Upper lobe of left lung (tissue), 6 donors: ENCODE measurements around the gene NFAT5. TPM values are rescaled to one million over a fixed set of nuclear protein-coding genes. Genes with fewer than 3 reads are reported as not detected.

Experiments used
- ATAC-seq, 2 donors: fragments of 200-7000 bp; cut with Tn5 transposase; one replicate each; pipeline ENCODE4 v1.9.1; 2022; ENCODE audit warnings: mild to moderate bottlenecking in 2 of 2, moderate library complexity in 2 of 2; ENCODE audit not compliant: low FRiP score in 2 of 2
- DNase-seq, 2 donors: peaks; one replicate each; pipeline ENCODE4 v3.0.0-alpha.2; 2019 to 2020
- H3K27ac ChIP-seq, 4 donors: fragments of 200-600 bp; sonication (generic); one replicate each; pipeline ENCODE4 v1.5.1; 2016 to 2019
- H3K27me3 ChIP-seq, 4 donors: fragments of 200-600 bp; sonication (generic); one replicate each; pipeline ENCODE4 v1.5.1; 2017 to 2019
- H3K36me3 ChIP-seq, 4 donors: fragments of 200-600 bp; sonication (generic); one replicate each; pipeline ENCODE4 v1.5.1; 2016 to 2019
- H3K4me1 ChIP-seq, 4 donors: fragments of 200-600 bp; sonication (generic); one replicate each; pipeline ENCODE4 v1.5.1; 2018 to 2019
- H3K4me3 ChIP-seq, 4 donors: fragments of 200-600 bp; sonication (generic); one replicate each; pipeline ENCODE4 v1.5.1; 2017 to 2019; ENCODE audit warnings: mild to moderate bottlenecking in 2 of 4, moderate library complexity in 1 of 4
- H3K9me3 ChIP-seq, 4 donors: fragments of 200-600 bp; sonication (generic); one replicate each; pipeline ENCODE4 v1.5.1; 2018 to 2019
- EP300 ChIP-seq, 4 donors: sonication (generic); formaldehyde crosslinking; IDR thresholded peaks; one replicate each; pipeline ENCODE4 v1.5.1; 2017; ENCODE audit warnings: antibody characterized with exemption in 4 of 4, control low read depth in 2 of 4
- POLR2A ChIP-seq, 4 donors: fragments of 450-650 bp; IDR thresholded peaks; one replicate each; pipeline ENCODE4 v1.5.1; 2016 to 2017; ENCODE audit warnings: antibody characterized with exemption in 4 of 4, mild to moderate bottlenecking in 2 of 4
- POLR2AphosphoS5 ChIP-seq, 2 donors: sonication (generic); formaldehyde crosslinking; IDR thresholded peaks; one replicate each; pipeline ENCODE4 v1.5.1; 2017; ENCODE audit warnings: antibody characterized with exemption in 2 of 2
- WGBS, 2 donors: methylation state at CpG; one replicate each; pipeline ENCODE4 v1.1.5; 2017 to 2018; 5-methylcytosine and 5-hydroxymethylcytosine counted together
- total RNA-seq, 6 donors: library from RNA; depleted of rRNA in 4 of 6; stranded (reverse); fragments of >200 nt in 4 of 6; gene quantifications; one replicate each; pipeline versions ENCODE4 v1.1.0 to v1.2.1, GENCODE V29; 2016 to 2021
- TF ChIP-seq, protein P1 (sequence below), 6 experiments: fragments of 450-650 bp in 4 of 6; fragments of 200-600 bp in 2 of 6; sonication (generic) in 2 of 6; IDR thresholded peaks; one replicate each; pipeline ENCODE4 v1.5.1; 2016 to 2019; ENCODE audit warnings: antibody characterized with exemption in 6 of 6
- donor health status: DM: no; HTN: no; CAD: no; lungs with moderate emphysema.
- donor health status: DM: no; HTN: yes; CAD: no; lungs with severe emphysema.

The NFAT5 gene
- total RNA-seq, 6 donors from 2014 or later = 36.0 to 80.7 (median 50.4) TPM

GRCh38 chr16:69647020-69647419, 81.3 kb downstream of the NFAT5 start:
- no peak for DNase-seq
- peaks cover 4 to 36% (median 17%) of the 10 kb centered on the region in 4 donors for H3K36me3 ChIP-seq
- WGBS, 2 donors = 96 to 98% methylated on average over 5 of the region's 5 CpGs
- peaks cover 0 to 5% (median 2%) of the 10 kb centered on the region in 4 donors for H3K4me1 ChIP-seq
- no peak overlapping the region for H3K4me3 ChIP-seq
- TF ChIP-seq POLR2A (IDR thresholded peaks at IDR 0.05) (no peak), POLR2AphosphoS5 (IDR thresholded peaks at IDR 0.05) (no peak), EP300 (IDR thresholded peaks at IDR 0.05) (no peak)
- TF ChIP-seq, protein P1, sequence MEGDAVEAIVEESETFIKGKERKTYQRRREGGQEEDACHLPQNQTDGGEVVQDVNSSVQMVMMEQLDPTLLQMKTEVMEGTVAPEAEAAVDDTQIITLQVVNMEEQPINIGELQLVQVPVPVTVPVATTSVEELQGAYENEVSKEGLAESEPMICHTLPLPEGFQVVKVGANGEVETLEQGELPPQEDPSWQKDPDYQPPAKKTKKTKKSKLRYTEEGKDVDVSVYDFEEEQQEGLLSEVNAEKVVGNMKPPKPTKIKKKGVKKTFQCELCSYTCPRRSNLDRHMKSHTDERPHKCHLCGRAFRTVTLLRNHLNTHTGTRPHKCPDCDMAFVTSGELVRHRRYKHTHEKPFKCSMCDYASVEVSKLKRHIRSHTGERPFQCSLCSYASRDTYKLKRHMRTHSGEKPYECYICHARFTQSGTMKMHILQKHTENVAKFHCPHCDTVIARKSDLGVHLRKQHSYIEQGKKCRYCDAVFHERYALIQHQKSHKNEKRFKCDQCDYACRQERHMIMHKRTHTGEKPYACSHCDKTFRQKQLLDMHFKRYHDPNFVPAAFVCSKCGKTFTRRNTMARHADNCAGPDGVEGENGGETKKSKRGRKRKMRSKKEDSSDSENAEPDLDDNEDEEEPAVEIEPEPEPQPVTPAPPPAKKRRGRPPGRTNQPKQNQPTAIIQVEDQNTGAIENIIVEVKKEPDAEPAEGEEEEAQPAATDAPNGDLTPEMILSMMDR (IDR thresholded peaks at IDR 0.05) = no peak
- no peaks in the 10 kb centered on the region for H3K9me3 ChIP-seq
- no peaks in the 10 kb centered on the region for H3K27me3 ChIP-seq
- no peak overlapping the region for H3K27ac ChIP-seq
- no peak for ATAC-seq

GRCh38 chr16:69651217-69651616, 85.5 kb downstream of the NFAT5 start:
- no peak overlapping the region for H3K4me3 ChIP-seq
- H3K36me3 ChIP-seq = peaks cover 18 to 74% (median 31%) of the 10 kb centered on the region in 4 donors
- DNase-seq (no peak), ATAC-seq (no peak)
- H3K27ac ChIP-seq = no peak overlapping the region
- H3K4me1 ChIP-seq = no peaks in the 10 kb centered on the region
- WGBS, 2 donors = 93 to 98% methylated on average over 2 of the region's 2 CpGs
- no peak for TF ChIP-seq POLR2AphosphoS5 (IDR thresholded peaks at IDR 0.05)
- TF ChIP-seq POLR2A (IDR thresholded peaks at IDR 0.05) = no peak
- TF ChIP-seq EP300 (IDR thresholded peaks at IDR 0.05) = no peak
- TF ChIP-seq, protein P1 (IDR thresholded peaks at IDR 0.05) = no peak
- H3K9me3 ChIP-seq = no peaks in the 10 kb centered on the region
- no peaks in the 10 kb centered on the region for H3K27me3 ChIP-seq

GRCh38 chr16:69654280-69654931, 88.6 kb downstream of the NFAT5 start:
- ATAC-seq = no peak
- Histone ChIP-seq H3K27ac (no peak overlapping the region), H3K4me3 (no peak overlapping the region), H3K4me1 (no peaks in the 10 kb centered on the region), H3K27me3 (no peaks in the 10 kb centered on the region), H3K9me3 (no peaks in the 10 kb centered on the region), H3K36me3 (peaks cover 20 to 80% (median 36%) of the 10 kb centered on the region in 4 donors)
- no peak for DNase-seq
- TF ChIP-seq, protein P1 (IDR thresholded peaks at IDR 0.05) = no peak
- no peak for TF ChIP-seq EP300 (IDR thresholded peaks at IDR 0.05)
- TF ChIP-seq POLR2A (IDR thresholded peaks at IDR 0.05) = no peak
- no peak for TF ChIP-seq POLR2AphosphoS5 (IDR thresholded peaks at IDR 0.05)
- WGBS, 2 donors = 70 to 78% methylated on average over 3 of the region's 3 CpGs

- no peak overlapping the region for H3K4me3 ChIP-seq
- H3K4me1 ChIP-seq = no peaks in the 10 kb centered on the region
- ATAC-seq = no peak
- DNase-seq = no peak
- H3K27me3 ChIP-seq = no peaks in the 10 kb centered on the region
- H3K27ac ChIP-seq = no peak overlapping the region
- TF ChIP-seq EP300 (IDR thresholded peaks at IDR 0.05) = no peak
- TF ChIP-seq, protein P1 (IDR thresholded peaks at IDR 0.05) = no peak
- TF ChIP-seq POLR2AphosphoS5 (IDR thresholded peaks at IDR 0.05) = no peak
- TF ChIP-seq POLR2A (IDR thresholded peaks at IDR 0.05) = no peak
- H3K9me3 ChIP-seq = no peaks in the 10 kb centered on the region
- WGBS, 2 donors = 95 to 97% methylated on average over 4 of the region's 4 CpGs
- peaks cover 16 to 74% (median 31%) of the 10 kb centered on the region in 4 donors for H3K36me3 ChIP-seq
Measured at GRCh38 chr16:69660166-69660565, 94.4 kb downstream of the NFAT5 start.

DNA sequence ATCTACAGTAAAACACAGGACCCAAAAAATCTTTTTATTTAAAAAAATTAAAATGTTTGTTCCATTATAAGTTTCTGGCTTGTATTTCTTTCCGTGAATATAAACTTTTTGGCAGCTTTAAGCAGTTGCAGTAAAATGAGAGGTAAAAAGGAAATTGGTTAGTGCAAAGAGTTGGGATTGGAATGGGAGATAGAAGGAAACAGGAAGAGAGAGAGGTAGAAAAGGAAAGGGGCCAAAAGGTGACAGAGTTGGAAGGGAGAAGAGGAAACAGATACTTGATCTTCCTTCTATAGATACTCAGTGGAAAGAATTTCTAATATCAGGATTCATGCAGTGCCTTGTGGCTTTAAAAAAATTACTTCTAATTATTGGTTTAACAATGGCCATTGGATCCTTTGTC, 97.1 kb downstream of the NFAT5 start:
- no peak for DNase-seq
- TF ChIP-seq, protein P1 (IDR thresholded peaks at IDR 0.05) = no peak
- no peak for TF ChIP-seq EP300 (IDR thresholded peaks at IDR 0.05)
- TF ChIP-seq POLR2A (IDR thresholded peaks at IDR 0.05) = no peak
- TF ChIP-seq POLR2AphosphoS5 (IDR thresholded peaks at IDR 0.05) = no peak
- no peak for ATAC-seq
- Histone ChIP-seq H3K9me3 (no peaks in the 10 kb centered on the region), H3K4me1 (no peaks in the 10 kb centered on the region), H3K4me3 (no peak overlapping the region), H3K27me3 (no peaks in the 10 kb centered on the region), H3K27ac (no peak overlapping the region), H3K36me3 (peaks cover 0 to 47% (median 10%) of the 10 kb centered on the region in 4 donors)
- WGBS, 2 donors = 79 to 83% methylated on average over 1 of the region's 1 CpG
